AG08395 (cell line): ENCODE measurements around the gene SPATC1L.
A peak's percentile ranks its signal among the peaks of the same experiment; 100 is the strongest.

ENCODE experiments used
- DNase-seq: peaks from one replicate; pipeline ENCODE4 v3.0.0; 2012; ENCODE audit warnings: mixed read lengths, low spot score

SPATC1L gene

DNA sequence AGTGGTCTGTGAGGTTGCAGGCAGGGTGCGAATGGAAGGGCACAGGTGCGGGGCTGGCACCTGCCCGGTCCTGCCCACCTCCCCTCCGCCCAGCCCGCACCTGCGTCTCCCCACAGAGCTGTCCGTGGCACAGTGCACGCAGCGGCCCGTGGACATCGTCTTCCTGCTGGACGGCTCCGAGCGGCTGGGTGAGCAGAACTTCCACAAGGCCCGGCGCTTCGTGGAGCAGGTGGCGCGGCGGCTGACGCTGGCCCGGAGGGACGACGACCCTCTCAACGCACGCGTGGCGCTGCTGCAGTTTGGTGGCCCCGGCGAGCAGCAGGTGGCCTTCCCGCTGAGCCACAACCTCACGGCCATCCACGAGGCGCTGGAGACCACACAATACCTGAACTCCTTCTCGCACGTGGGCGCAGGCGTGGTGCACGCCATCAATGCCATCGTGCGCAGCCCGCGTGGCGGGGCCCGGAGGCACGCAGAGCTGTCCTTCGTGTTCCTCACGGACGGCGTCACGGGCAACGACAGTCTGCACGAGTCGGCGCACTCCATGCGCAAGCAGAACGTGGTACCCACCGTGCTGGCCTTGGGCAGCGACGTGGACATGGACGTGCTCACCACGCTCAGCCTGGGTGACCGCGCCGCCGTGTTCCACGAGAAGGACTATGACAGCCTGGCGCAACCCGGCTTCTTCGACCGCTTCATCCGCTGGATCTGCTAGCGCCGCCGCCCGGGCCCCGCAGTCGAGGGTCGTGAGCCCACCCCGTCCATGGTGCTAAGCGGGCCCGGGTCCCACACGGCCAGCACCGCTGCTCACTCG is 52.2 kb downstream of the SPATC1L start:
- no peak for DNase-seq

DNA sequence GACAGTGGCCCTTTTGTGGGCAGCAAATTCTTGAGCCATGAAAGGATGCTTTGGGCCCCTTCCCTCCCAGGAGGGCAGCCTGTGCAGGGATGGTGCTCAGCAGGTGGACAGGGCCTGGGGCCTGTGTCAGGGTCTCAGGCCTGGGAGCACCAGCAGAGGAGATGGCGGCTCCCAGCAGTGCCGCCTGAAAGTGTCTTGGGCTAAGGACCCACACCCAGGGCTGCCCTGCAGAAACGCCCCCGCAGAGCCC is 52.7 kb downstream of the SPATC1L start:
- DNase-seq: no peak

DNA sequence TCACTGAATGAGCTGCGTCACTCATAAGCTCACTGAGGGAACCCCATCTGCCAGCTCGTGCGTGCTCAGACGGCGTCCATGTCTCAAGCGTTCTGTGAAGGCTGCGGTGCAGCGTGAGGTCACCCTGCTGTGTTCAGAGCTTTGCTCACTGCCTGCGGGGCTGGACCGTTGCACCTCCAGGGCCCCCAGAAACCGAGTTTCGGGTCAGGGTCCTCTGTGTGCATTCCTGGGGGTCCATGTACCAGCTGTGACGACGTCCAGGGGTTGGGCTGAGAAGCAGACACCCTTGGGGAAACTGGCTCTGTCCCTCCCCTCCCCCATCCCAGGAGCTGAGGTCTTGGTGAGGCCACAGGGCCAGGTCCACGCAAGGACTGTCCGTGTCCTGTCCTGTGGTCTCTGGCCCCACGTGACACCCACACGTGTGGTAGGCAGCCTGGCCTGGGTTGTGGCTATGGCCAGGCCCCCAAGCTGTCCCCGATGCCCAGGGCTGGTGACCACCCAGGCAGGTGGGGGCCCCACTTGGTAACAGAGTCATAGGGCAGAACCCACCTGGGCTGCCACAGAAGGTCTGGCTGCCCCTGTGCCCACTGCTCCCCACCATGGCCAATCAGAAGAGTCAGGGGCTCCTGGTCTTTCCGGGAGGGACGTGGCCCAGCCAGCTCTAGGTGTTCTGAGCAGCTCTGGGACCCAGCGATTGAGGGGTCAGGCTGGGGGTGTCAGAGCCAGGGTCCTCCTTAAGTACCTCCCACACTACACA is 53.2 kb downstream of the SPATC1L start:
- no peak for DNase-seq

DNA sequence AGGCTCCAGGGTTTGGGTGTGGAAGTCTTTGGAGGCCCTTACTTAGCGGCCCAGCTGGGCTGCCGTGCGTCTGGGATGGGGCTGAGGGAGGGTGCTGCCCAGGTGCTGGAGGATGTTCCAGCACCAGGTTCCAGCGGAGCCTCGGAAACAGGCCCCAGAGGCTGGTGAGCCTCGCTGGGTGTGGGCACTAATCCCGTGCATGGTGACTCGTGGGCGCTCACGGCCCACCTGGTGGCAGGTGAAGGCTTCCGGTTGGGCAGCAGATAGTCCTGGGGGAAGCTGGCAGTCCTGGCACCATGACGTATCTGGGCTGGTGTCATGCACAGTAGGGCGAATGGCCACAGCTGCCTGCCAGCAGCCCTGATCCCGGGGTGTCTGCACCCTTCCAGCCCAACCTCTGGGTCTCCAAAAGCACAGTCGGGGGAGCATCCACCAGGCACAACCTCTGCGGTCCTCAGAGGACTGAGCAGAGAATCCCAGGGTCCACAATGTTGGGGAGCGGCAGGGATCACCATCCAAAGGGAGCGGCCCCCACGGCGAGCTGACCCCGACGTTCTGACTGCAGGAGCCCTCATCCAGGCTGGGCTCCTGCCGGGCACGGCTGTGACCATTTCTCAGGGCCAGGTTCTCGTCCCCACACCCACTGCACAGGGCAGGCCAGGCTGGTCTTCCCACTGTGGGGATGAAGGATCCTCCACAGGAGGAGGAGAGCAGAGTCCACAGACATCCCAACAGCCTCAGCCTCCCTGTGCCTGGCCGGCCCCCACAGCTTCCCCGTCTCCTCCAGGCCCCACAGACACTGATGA is 54.2 kb downstream of the SPATC1L start:
- no peak for DNase-seq

DNA sequence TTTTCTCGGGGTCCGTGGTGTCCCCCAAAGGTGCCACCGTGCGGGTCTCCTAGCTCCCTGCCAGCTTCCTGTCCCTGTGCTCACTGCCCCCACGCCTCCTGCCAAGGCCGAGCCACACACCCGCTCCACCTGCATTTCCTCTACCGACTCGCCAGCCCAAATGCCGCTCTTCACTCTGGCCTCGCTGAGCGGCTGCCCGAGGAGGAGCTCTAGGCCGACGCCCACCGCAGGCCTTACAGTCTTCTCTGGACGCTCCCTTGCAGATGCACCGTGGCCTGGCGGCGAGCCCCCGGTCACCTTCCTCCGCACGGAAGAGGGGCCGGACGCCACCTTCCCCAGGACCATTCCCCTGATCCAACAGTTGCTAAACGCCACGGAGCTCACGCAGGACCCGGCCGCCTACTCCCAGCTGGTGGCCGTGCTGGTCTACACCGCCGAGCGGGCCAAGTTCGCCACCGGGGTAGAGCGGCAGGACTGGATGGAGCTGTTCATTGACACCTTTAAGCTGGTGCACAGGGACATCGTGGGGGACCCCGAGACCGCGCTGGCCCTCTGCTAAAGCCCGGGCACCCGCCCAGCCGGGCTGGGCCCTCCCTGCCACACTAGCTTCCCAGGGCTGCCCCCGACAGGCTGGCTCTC is 55.2 kb downstream of the SPATC1L start:
- DNase-seq: no peak

- DNase-seq: peak; percentile 31
Measured at GRCh38 chr21:46128106-46128932, 55.9 kb downstream of the SPATC1L start.

DNA sequence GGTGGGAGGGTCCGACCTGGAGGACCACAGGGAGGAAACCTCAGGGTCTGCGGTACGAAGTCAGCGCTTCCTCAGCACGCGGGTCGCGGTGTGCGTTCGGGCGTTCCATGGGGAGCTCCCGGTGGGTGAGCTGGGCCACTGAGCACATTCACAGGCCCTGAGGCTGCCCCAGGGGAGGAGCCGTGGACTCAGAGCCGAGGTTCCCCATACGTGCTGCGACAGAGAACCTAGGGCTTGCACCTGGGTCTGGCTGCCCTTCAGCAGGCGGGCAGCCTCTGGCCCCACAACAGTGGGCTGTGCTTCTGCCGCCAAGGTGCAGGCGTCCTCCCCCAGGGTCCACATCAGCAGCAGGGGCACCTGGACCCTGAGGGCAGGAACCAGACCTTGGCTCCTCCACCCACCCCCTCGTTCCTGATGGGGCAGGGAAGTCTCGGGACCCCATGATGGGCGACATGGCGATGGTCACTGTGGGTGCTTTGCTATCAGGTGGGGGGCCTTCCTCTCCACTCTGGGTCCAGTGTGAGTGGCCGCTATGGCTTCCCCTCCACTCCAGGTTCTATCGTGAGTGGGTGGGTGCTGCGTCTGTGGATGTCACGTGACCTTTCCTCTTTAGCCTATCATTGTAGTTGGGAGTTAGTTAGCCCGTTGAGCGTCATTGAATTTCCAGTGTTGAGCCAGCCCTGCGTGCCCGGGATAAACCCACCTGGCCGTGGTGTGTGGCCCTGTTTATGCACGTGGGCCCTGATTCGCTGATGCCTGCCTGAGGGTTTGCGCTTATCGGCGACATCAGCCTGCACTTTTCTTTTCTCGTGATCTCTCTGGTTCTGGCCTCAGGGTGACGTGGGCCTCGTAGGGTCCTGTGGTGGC is 56.8 kb downstream of the SPATC1L start:
- DNase-seq: no peak

GRCh38 chr21:46126309-46127238 is 57.7 kb downstream of the SPATC1L start:
- no peak for DNase-seq

DNA sequence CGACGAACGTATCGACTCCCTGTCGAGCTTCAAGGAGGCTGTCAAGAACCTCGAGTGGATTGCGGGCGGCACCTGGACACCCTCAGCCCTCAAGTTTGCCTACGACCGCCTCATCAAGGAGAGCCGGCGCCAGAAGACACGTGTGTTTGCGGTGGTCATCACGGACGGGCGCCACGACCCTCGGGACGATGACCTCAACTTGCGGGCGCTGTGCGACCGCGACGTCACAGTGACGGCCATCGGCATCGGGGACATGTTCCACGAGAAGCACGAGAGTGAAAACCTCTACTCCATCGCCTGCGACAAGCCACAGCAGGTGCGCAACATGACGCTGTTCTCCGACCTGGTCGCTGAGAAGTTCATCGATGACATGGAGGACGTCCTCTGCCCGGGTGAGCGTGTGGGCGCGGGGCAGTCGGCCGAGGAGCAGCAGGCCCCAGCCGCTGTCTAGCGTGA is 58.4 kb downstream of the SPATC1L start:
- DNase-seq: no peak

- no peak for DNase-seq
Measured at GRCh38 chr21:46124926-46125845, 59.1 kb downstream of the SPATC1L start.

DNA sequence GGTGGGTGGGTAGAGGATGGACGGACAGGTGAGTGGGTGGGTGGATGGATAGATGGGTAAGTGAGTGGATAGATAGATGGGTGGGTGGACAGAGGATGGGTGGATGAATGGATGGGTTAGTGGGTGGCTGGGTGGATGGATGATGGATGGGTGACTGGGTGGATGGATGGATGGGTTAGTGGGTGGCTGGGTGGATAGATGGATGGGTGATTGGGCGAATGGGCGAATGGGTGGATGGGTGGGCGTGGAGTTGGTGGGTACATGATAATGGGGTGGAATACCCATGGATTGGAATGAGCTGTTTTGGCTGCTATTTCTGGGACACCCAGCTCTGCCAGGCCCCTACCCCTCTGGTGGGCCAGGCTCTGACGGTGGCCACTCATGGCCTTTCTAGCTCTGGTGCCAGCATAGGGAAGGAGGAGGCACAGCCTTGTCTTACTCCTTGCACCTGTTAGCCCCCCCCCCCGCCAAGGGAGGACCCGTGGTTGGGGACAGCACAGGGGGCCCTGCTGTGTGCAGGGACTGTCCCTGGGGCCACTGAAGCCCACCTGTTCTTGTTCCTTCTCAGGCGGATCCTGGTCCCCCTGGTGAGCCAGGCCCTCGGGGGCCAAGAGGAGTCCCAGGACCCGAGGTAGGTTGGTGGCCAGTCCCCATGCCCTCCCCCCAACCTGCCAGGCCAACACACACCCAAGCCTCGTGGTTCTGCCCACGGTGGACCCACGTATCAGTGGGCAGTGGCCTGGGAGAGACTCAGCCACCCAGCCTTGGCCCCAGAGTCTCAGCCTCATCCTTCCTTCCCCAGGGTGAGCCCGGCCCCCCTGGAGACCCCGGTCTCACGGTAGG is 60.0 kb downstream of the SPATC1L start:
- DNase-seq: no peak

DNA sequence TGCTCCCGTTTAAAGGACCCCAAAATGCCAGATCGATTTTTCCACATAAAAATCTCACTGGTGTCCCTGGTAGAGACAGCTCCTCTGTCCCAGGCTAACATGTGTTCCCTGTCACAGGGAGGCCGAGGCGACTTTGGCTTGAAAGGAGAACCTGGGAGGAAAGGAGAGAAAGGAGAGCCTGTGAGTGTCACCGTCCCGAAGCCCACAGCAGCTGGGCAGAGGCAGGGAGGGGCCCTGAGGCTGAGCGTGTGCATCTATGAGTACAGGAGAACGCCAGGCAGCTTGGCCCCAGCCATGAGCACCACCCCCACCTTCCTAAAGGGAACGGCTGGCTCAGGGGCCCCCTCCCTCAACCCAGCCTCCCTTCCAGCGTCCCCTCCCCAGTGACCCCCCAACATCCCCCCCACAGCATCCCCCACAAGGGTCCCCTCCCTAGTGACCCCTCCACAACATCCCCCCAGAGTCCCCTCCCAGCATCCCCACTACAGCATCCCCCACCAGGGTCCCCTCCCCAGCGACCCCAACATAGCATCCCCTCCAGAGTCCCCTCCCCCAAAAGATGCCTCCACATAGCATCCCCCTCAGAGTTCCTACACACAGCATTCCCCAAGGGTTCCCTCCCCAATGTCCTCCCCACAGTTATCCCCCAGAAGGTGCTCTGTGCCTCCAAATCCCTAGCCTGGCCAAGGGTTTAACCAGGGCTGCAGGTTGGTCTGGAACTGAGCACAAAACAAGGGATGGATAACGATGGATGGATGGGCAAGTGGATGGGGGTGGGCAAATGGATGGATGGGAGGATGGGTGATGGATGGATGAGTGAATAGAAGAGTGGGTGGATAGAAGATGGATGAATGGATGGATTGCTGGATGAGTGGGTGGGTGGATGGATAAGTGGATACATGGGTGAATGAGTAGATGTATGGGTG is 61.2 kb downstream of the SPATC1L start:
- no peak for DNase-seq

DNA sequence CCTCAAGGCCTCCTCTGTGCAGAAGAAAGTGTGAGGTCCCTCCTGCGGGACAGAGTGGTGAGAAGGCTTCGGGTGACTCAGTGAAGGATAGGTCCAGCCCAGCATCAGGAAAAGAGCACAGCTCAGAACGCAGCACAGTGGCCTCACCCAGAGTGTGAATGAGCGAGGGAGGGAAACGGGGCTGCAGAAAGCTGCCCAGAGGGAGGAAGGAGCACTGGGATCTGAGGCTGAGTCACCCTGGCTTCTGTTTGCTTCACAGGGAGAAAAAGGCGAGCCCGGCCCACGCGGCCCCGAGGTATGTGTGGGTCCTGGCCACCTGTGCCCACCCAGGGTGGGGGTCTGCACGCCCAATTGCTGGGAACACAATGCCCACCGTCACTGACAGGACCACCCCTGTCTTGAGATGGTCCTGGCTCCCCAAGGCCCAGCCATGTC is 62.0 kb downstream of the SPATC1L start:
- DNase-seq: peak; percentile 76

DNA sequence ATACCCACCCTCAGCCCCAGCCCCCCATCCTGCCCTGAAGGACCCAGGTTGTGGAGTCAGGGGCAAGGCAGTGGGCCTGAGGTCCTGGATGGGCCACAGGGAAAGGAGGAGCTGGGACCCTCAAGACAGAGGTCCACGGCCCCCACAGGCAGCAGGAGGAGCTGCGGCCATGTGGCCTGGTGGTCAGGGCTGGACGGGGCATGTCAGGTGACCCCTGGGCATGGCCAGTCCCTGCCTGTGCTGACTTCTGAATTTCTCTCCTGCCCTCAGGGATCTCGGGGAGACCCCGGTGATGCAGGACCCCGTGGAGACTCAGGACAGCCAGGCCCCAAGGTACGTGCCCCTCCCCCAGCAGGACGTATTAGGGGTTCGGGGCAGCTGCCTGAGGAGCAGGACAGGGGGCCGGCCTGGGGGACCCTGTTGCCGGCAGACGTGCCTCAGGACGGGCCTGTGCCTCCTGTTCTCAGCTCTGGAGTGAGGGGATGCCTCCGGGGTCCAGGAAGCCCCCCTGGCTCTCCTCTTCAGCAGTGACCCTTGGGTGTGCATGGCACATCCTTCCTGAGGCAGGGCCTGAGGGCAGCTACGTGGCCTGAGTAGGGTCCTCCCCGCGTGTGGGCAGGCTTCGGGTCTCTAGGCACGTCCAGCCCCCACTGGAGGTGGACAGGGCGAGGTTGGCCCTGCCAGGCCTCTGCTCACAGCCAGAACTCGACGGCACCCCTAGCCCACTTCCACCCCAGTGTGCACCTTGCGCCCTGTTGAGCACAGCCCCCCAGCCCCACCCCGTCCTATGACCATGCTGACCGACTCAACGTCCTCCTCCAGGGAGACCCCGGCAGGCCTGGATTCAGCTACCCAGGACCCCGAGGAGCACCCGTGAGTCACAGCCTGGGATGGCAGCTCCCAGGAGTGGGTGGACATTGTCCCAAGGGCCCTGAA is 62.7 kb downstream of the SPATC1L start:
- DNase-seq: no peak
